Measurements from ENCODE around the gene BAMBI.

The BAMBI gene

DNA sequence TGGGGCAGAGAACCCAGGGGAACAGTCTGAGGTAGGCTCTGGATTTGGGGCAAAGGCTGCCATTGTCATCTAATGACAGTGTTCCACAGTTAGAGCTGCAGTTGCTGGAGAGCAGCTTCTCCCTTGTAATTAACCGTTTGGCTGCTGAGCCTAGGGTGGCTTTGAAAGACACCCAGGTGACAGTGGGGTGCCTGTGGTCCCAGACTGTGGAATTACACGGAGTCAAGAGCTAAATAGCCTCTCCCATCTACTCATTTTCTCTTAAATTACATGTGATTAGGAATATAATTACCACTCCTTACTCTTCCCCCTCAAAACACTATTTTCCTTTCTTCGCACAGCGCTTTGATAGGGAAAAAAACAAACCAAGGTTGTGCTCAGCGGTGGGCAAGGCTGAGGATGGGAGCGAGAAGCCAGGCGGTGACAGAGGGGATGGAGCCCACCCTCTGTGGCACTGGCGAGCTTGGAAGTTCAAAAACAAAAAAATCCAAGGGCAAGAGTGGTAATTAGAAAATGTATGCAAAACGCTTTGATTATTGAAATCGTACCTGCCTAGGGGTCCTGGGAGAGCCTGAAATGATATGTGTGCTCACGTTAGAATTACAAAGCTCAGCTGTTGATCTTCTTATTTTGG, 44.1 kb downstream of the BAMBI start:
- peak overlapping the region; percentile 67 for H3K4me3 ChIP-seq (ENCODE audit: low read length)
- H3K27me3 ChIP-seq (ENCODE audit: insufficient read depth, low read length): peaks cover 25% of the 10 kb centered on the region
- no peak overlapping the region for H3K27ac ChIP-seq (ENCODE audit: low read depth, low read length)
- H3K9ac ChIP-seq (ENCODE audit: low read depth, low read length): peak overlapping the region; percentile 60; the same call in 1 of the 2 replicates
- H3K4me1 ChIP-seq (ENCODE audit: insufficient read depth, low read length): peaks cover 6% of the 10 kb centered on the region; the same call in 1 of the 2 replicates
- no peaks in the 10 kb centered on the region for H3K36me3 ChIP-seq (ENCODE audit: insufficient read depth, low read length)
- WGBS: 4% methylated on average over 9 of the region's 11 CpGs
- H3K9me3 ChIP-seq (ENCODE audit: insufficient read depth, low read depth, low read length): no peaks in the 10 kb centered on the region

DNA sequence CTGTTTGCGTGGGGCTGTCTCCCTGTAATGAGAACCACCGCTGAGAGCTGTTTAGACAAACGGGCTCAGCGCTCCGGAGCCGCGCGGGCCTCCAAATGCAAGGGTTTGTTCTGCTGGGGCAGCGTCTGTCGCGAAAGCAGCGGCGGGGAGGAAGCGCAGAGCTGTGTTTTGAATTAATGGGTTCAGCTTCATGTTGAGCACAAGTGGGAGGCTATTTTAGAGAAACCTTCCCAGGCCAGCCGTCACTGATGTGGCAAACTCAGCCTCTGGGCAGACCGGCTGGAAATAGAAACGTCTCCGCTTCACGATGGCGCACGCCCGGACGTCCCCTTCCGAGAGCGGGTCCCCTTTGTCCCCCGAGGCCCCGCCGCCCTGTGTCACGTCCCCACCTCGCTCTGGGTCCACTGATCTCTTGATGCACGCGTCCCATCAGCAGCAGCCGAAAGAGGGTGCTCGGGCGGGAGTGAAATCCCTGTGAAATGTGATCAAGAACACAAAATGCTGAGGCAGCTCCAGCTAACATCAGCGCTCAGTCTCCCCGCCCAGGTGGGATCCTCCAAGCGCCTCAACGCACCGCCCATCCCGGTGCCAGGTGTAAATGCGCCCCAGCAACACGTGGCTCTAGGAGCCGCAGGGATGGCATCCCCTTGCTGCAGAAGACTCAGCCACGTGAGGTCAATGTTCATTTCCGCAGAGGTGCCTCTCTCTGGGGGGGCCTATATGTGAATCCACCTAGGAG, 44.9 kb downstream of the BAMBI start:
- peak overlapping the region; percentile 67 for H3K4me3 ChIP-seq (ENCODE audit: low read length)
- H3K27ac ChIP-seq (ENCODE audit: low read depth, low read length): no peak overlapping the region
- peak overlapping the region; percentile 60 for H3K9ac ChIP-seq (ENCODE audit: low read depth, low read length)
- no peaks in the 10 kb centered on the region for H3K36me3 ChIP-seq (ENCODE audit: insufficient read depth, low read length)
- H3K4me1 ChIP-seq (ENCODE audit: insufficient read depth, low read length): peaks cover 6% of the 10 kb centered on the region; the same call in 1 of the 2 replicates
- no peaks in the 10 kb centered on the region for H3K9me3 ChIP-seq (ENCODE audit: insufficient read depth, low read depth, low read length)
- WGBS: under 1% methylated on average over 46 of the region's 46 CpGs
- peaks cover 25% of the 10 kb centered on the region for H3K27me3 ChIP-seq (ENCODE audit: insufficient read depth, low read length)

DNA sequence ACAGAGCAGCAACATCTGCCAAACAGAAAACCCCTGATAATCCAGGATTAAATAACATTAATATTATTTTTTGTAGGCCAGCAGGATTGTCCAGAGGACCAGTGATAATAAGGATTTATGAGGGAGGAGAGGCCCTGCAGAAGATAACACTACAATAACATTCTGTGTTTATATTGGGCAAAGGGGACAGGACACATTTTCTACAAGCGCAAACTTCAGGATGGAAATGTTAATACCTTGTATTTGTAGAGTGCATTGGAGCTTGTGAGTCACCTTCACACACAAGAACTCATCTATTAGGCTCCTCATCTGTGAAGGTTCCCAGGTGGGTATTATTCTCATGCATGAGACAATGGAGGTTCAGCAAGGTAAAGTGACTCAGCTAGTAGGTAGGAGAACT, 51.0 kb downstream of the BAMBI start:
- Histone ChIP-seq H3K9me3 (ENCODE audit: insufficient read depth, low read depth, low read length) (no peaks in the 10 kb centered on the region), H3K27me3 (ENCODE audit: insufficient read depth, low read length) (no peaks in the 10 kb centered on the region), H3K9ac (ENCODE audit: low read depth, low read length) (no peak overlapping the region), H3K36me3 (ENCODE audit: insufficient read depth, low read length) (no peaks in the 10 kb centered on the region), H3K27ac (ENCODE audit: low read depth, low read length) (no peak overlapping the region), H3K4me3 (ENCODE audit: low read length) (no peak overlapping the region), H3K4me1 (ENCODE audit: insufficient read depth, low read length) (no peaks in the 10 kb centered on the region)
- no CpG with 5 or more reads among the region's 1 CpG for WGBS

DNA sequence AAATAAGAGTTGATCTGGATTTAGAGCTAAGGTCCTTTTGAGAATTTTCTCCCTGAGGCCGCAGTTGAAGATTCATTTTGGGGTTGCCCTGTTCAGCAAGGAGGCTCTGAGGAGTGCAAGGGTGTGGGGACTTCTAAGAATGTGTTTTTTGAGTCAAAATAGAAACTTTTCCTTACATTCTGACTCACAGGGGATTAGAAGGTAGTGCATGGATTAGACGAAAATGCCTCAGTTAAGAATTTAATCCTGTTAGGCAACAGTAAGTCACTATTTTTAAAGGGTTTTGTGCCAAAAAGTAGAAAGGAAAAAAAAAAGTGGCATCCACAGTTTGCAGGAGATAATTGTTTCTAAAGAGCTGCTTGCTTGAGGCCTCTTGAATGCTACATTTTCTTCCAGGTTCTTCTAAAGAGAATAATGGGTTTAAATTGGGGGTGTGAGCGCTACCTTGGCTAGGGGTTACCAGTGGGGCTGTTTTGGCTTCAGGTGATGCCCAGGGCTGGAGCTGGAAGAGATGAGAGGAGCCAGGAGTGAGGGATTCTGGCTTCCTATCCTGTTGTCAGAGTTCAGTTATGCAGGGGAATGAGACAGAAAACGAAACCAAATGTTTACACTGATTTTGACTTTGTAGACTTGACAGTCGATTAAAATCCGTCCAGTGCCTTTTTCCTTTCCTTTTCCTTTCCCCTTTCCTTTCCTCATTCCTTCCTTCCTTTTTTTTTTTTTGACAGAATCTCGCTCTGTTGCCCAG, 52.9 kb downstream of the BAMBI start:
- Histone ChIP-seq H3K27me3 (ENCODE audit: insufficient read depth, low read length) (no peaks in the 10 kb centered on the region), H3K36me3 (ENCODE audit: insufficient read depth, low read length) (no peaks in the 10 kb centered on the region), H3K9me3 (ENCODE audit: insufficient read depth, low read depth, low read length) (peaks cover 5% of the 10 kb centered on the region; the same call in 1 of the 2 replicates), H3K4me1 (ENCODE audit: insufficient read depth, low read length) (no peaks in the 10 kb centered on the region), H3K27ac (ENCODE audit: low read depth, low read length) (no peak overlapping the region), H3K4me3 (ENCODE audit: low read length) (no peak overlapping the region), H3K9ac (ENCODE audit: low read depth, low read length) (no peak overlapping the region)
- WGBS: 94% methylated on average over 7 of the region's 7 CpGs

DNA sequence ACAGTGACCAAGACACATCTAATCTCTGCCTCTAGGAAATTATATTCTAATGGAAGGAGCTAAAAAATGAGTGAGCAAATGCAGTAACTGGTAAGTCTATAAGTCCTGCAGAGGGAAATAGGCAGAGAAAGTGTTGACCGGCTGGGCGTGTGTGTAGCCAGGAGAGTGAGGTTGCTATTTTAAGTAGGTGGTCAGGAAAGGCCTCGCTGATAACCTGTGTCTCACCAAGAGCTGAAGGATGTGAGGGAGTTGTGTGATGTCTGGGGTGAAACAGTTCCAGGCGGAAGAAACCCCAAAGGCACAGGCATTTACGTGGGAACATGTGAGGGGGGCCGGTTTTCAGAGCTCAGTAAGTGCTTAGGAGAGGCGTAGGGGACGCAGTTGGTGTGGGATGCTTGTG, 54.8 kb downstream of the BAMBI start:
- Histone ChIP-seq H3K4me1 (ENCODE audit: insufficient read depth, low read length) (no peaks in the 10 kb centered on the region), H3K9ac (ENCODE audit: low read depth, low read length) (no peak overlapping the region), H3K27ac (ENCODE audit: low read depth, low read length) (no peak overlapping the region), H3K27me3 (ENCODE audit: insufficient read depth, low read length) (no peaks in the 10 kb centered on the region), H3K9me3 (ENCODE audit: insufficient read depth, low read depth, low read length) (peaks cover 5% of the 10 kb centered on the region; the same call in 1 of the 2 replicates), H3K4me3 (ENCODE audit: low read length) (no peak overlapping the region), H3K36me3 (ENCODE audit: insufficient read depth, low read length) (no peaks in the 10 kb centered on the region)
- WGBS: 93% methylated on average over 8 of the region's 8 CpGs

Measured in HUES64 (cell line).